NCI-H2171 (cell line): Measurements from ENCODE around the gene PCYOX1L.

Experiments
- DNase-seq: peaks from one replicate; lab custom pipeline; 2025; lab: John Stamatoyannopoulos, UW

The PCYOX1L gene

GRCh38 chr5:149357370-149358293, at the start of gene PCYOX1L:
Gene PCYOX1L (plus strand): TSS chr5:149358046. CDS start chr5:149358069, 23 bp downstream.
- DNase-seq, result peak; percentile 88

- DNase-seq, result no peak
Observed at GRCh38 chr5:149309354-149309753, 48.5 kb upstream of the PCYOX1L start.

- no peak for DNase-seq
Observed at GRCh38 chr5:149310488-149310887, 47.4 kb upstream of the PCYOX1L start.

GRCh38 chr5:149310947-149311658, 46.7 kb upstream of the PCYOX1L start:
- DNase-seq, result no peak

GRCh38 chr5:149313151-149313841, 44.5 kb upstream of the PCYOX1L start:
- DNase-seq, result no peak

GRCh38 chr5:149314571-149315111, 43.2 kb upstream of the PCYOX1L start:
- no peak for DNase-seq

- no peak for DNase-seq
Observed at GRCh38 chr5:149315753-149316152, 42.1 kb upstream of the PCYOX1L start.

- no peak for DNase-seq
Observed at GRCh38 chr5:149317281-149318048, 40.4 kb upstream of the PCYOX1L start.

- no peak for DNase-seq
Observed at GRCh38 chr5:149319174-149319573, 38.7 kb upstream of the PCYOX1L start.

GRCh38 chr5:149320791-149321330, 37.0 kb upstream of the PCYOX1L start:
- peak; percentile 53 for DNase-seq

GRCh38 chr5:149322518-149322917, 35.3 kb upstream of the PCYOX1L start:
- DNase-seq, result no peak

- DNase-seq, result no peak
Observed at GRCh38 chr5:149323210-149323609, 34.6 kb upstream of the PCYOX1L start.

- no peak for DNase-seq
Observed at GRCh38 chr5:149323621-149324205, 34.1 kb upstream of the PCYOX1L start.

GRCh38 chr5:149324641-149325040, 33.2 kb upstream of the PCYOX1L start:
- DNase-seq, result no peak

- DNase-seq, result peak; percentile 55
Observed at GRCh38 chr5:149325166-149325735, 32.6 kb upstream of the PCYOX1L start.

GRCh38 chr5:149325894-149326293, 32.0 kb upstream of the PCYOX1L start:
- no peak for DNase-seq

- DNase-seq, result no peak
Observed at GRCh38 chr5:149326611-149327010, 31.2 kb upstream of the PCYOX1L start.

- no peak for DNase-seq
Observed at GRCh38 chr5:149328177-149328576, 29.7 kb upstream of the PCYOX1L start.

GRCh38 chr5:149333711-149334443, 24.0 kb upstream of the PCYOX1L start:
- DNase-seq, result no peak

GRCh38 chr5:149337736-149338135, 20.1 kb upstream of the PCYOX1L start:
- DNase-seq, result peak; percentile 42
